Liver (tissue), 9 donors: ENCODE results near the gene HAPLN2. TPM values are rescaled to one million over a fixed set of nuclear protein-coding genes. Genes with fewer than 3 reads are reported as not detected.

ENCODE experiments used
- DNase-seq: peaks from one replicate; pipeline ENCODE4 v3.0.0-alpha.2; 2017; ENCODE audit warnings: low spot score
- H3K27ac ChIP-seq, 2 donors: one replicate each; pipeline ENCODE4 v1.7.0; 2013; ENCODE audit warnings: inconsistent platforms in 2 of 2, low read length in 2 of 2, control low read depth in 1 of 2, low read depth in 1 of 2, mild to moderate bottlenecking in 1 of 2
- H3K27me3 ChIP-seq, 4 donors: one replicate each; pipeline versions ENCODE4 v1.6.1 to v1.7.0; 2013; ENCODE audit warnings: low read length in 3 of 4, inconsistent platforms in 1 of 4, mild to moderate bottlenecking in 1 of 4, moderate library complexity in 1 of 4; ENCODE audit not compliant: control insufficient read depth in 4 of 4, insufficient read depth in 4 of 4
- H3K36me3 ChIP-seq, 4 donors: one replicate each; pipeline versions ENCODE4 v1.6.1 to v1.7.0; 2013; ENCODE audit warnings: low read length in 3 of 4, mild to moderate bottlenecking in 3 of 4, low read depth in 1 of 4, moderate library complexity in 1 of 4; ENCODE audit not compliant: control insufficient read depth in 4 of 4, insufficient read depth in 3 of 4
- H3K4me1 ChIP-seq, 4 donors: one replicate each; pipeline versions ENCODE4 v1.6.1 to v1.7.0; 2013; ENCODE audit warnings: low read length in 3 of 4, mild to moderate bottlenecking in 3 of 4, moderate library complexity in 1 of 4; ENCODE audit not compliant: control insufficient read depth in 4 of 4, insufficient read depth in 4 of 4
- H3K4me3 ChIP-seq, 3 donors: one replicate each; pipeline versions ENCODE4 v1.6.1 to v1.7.0; 2013; ENCODE audit warnings: low read length in 3 of 3, control low read depth in 1 of 3, low read depth in 1 of 3, mild to moderate bottlenecking in 1 of 3
- H3K9ac ChIP-seq, 2 donors: one replicate each; pipeline ENCODE4 v1.7.0; 2013; ENCODE audit warnings: low read length in 2 of 2, mild to moderate bottlenecking in 2 of 2, moderate library complexity in 2 of 2, control low read depth in 1 of 2, low read depth in 1 of 2
- H3K9me3 ChIP-seq, 4 donors: one replicate each; pipeline versions ENCODE4 v1.6.1 to v1.7.0; 2013; ENCODE audit warnings: low read length in 3 of 4; ENCODE audit not compliant: control insufficient read depth in 4 of 4
- ATF3 ChIP-seq: IDR thresholded peaks from 2 replicates; pipeline ENCODE4 v1.6.1; 2016; ENCODE audit warnings: antibody characterized with exemption
- EGR1 ChIP-seq, 2 donors: IDR thresholded peaks; 2 replicates each; pipeline ENCODE4 v1.6.1; 2016 to 2018; ENCODE audit warnings: antibody characterized with exemption in 2 of 2, low read depth in 2 of 2
- FOXA1 ChIP-seq: IDR thresholded peaks from 2 replicates; pipeline ENCODE4 v1.6.1; 2016; ENCODE audit warnings: antibody characterized with exemption
- FOXA2 ChIP-seq: IDR thresholded peaks from 2 replicates; pipeline ENCODE4 v1.6.1; 2016; ENCODE audit warnings: antibody characterized with exemption
- GABPA ChIP-seq, 2 donors: IDR thresholded peaks in 1 of 2; conservative IDR thresholded peaks in 1 of 2; 2 replicates each; pipeline ENCODE4 v1.6.1; 2016; ENCODE audit warnings: antibody characterized with exemption in 2 of 2, mild to moderate bottlenecking in 1 of 2, moderate library complexity in 1 of 2
- HNF4A ChIP-seq, 2 donors: conservative IDR thresholded peaks; 2 replicates each; pipeline ENCODE4 v1.6.1; 2016; ENCODE audit warnings: antibody characterized with exemption in 2 of 2, mild to moderate bottlenecking in 2 of 2
- HNF4G ChIP-seq: IDR thresholded peaks from 2 replicates; pipeline ENCODE4 v1.6.1; 2016; ENCODE audit warnings: antibody characterized with exemption
- JUND ChIP-seq, 2 donors: IDR thresholded peaks; 2 replicates each; pipeline ENCODE4 v1.6.1; 2016; ENCODE audit warnings: antibody characterized with exemption in 2 of 2
- NR2F2 ChIP-seq: IDR thresholded peaks from 2 replicates; pipeline ENCODE4 v1.6.1; 2016; ENCODE audit warnings: antibody characterized with exemption
- RAD21 ChIP-seq, 2 donors: IDR thresholded peaks; 2 replicates each; pipeline ENCODE4 v1.6.1; 2016; ENCODE audit warnings: antibody characterized with exemption in 2 of 2, mild to moderate bottlenecking in 2 of 2
- RXRA ChIP-seq, 2 donors: IDR thresholded peaks; 2 replicates each; pipeline ENCODE4 v1.6.1; 2017 to 2018; ENCODE audit warnings: antibody characterized with exemption in 2 of 2, mild to moderate bottlenecking in 1 of 2
- SP1 ChIP-seq: IDR thresholded peaks from 2 replicates; pipeline ENCODE4 v1.6.1; 2018; ENCODE audit warnings: antibody characterized with exemption, mild to moderate bottlenecking
- TAF1 ChIP-seq: conservative IDR thresholded peaks from 2 replicates; pipeline ENCODE4 v1.6.1; 2016; ENCODE audit warnings: antibody characterized with exemption, mild to moderate bottlenecking
- YY1 ChIP-seq: IDR thresholded peaks from 2 replicates; pipeline ENCODE4 v1.6.1; 2016; ENCODE audit warnings: antibody characterized with exemption, mild to moderate bottlenecking
- WGBS: extraction: QIAGEN DNeasy Blood & Tissue Kit; methylation state at CpG from one replicate; pipeline ENCODE4 v1.1.7; 2013; 5-methylcytosine and 5-hydroxymethylcytosine counted together
- polyA plus RNA-seq, 2 donors: library from polyadenylated mRNA; stranded (reverse) in 1 of 2; unstranded in 1 of 2; fragments of 200-250 nt in 1 of 2; fragments of >200 nt in 1 of 2; fragmentation: Nextera tagmentation in 1 of 2; extraction: Ambion mirVana in 1 of 2; gene quantifications; one replicate each; pipeline versions ENCODE4 v1.2.1 to v1.2.3, GENCODE V29; 2013 to 2015
- total RNA-seq, 2 donors: library from RNA; depleted of rRNA; stranded (reverse); fragments of >200 nt; gene quantifications; one replicate each; pipeline ENCODE4 v1.2.3, GENCODE V29; 2014
- TF ChIP-seq, protein P1 (sequence below): fragments of 150-350 bp; IDR thresholded peaks from 2 replicates; pipeline ENCODE4 v1.5.1; 2017; ENCODE audit warnings: improper control_type of control experiment, low read depth, low read length; ENCODE audit not compliant: missing input control
- TF ChIP-seq, protein P2 (sequence below): IDR thresholded peaks from 2 replicates; pipeline ENCODE4 v1.6.1; 2016; ENCODE audit warnings: antibody characterized with exemption
- TF ChIP-seq, protein P3 (sequence below): IDR thresholded peaks from 2 replicates; pipeline ENCODE4 v1.6.1; 2016; ENCODE audit warnings: antibody characterized with exemption
- TF ChIP-seq, protein P4 (sequence below): IDR thresholded peaks from 2 replicates; pipeline ENCODE4 v1.6.1; 2016; ENCODE audit warnings: antibody characterized with exemption, mild to moderate bottlenecking
- donor health status: healthy.
- donor health status: healthy.
- donor health status: healthy.
- donor health status: healthy.
- donor health status: healthy.

Gene HAPLN2
- total and polyA plus RNA-seq, 4 donors = 0.03 to 0.08 TPM; not detected in 2

DNA sequence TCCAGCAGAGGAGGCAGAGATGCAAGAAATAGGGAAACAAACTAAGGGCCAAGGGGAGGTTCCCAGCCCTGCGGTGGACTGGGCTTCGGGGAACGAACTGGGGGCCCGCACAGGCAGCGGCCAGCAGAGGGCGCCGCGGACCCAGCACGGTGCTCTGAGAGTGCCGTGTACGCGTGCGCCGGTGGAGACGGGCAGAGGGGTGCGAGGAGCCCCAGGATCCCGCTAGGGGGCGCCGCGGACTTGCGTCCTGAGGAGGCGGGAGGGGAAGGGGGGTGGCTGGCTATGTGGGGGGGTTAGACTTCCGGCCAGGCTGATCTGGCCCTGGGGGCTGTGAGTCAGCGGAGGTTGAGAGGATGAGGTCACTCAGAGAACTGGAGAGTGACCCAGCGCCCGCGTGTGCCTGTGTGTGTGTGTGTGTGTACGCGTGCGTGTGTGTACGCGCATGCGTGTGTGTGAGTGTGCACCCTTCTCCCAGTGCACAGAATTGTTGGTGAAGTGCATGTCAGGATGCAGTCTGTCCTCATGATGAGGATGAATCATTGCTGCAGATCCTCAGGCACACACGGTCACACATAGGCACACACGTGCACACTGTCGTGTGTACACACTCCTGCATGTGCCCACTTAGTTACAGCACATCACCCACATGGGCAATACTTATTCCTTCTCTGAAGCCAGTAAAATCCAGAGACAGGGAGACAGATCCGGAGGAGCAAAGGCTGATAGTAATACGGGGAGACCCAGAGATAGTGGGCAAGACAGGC, 41.0 kb downstream of the HAPLN2 start:
- H3K27me3 ChIP-seq = peaks cover 0 to 6% (median 3%) of the 10 kb centered on the region in 4 donors
- peak; percentile 90 for DNase-seq
- H3K27ac ChIP-seq = peak overlapping the region; percentile 22 to 49
- H3K9me3 ChIP-seq = no peaks in the 10 kb centered on the region
- no peaks in the 10 kb centered on the region for H3K36me3 ChIP-seq
- no peak overlapping the region for H3K9ac ChIP-seq
- H3K4me3 ChIP-seq = no peak overlapping the region
- peaks cover 0 to 31% (median 19%) of the 10 kb centered on the region in 4 donors for H3K4me1 ChIP-seq
- 20% methylated on average over 38 of the region's 38 CpGs for WGBS
- TF ChIP-seq SP1 = peak; percentile 29
- peak; percentile 8 to 20 for TF ChIP-seq RXRA (IDR thresholded peaks at IDR 0.05)
- TF ChIP-seq, protein P1, sequence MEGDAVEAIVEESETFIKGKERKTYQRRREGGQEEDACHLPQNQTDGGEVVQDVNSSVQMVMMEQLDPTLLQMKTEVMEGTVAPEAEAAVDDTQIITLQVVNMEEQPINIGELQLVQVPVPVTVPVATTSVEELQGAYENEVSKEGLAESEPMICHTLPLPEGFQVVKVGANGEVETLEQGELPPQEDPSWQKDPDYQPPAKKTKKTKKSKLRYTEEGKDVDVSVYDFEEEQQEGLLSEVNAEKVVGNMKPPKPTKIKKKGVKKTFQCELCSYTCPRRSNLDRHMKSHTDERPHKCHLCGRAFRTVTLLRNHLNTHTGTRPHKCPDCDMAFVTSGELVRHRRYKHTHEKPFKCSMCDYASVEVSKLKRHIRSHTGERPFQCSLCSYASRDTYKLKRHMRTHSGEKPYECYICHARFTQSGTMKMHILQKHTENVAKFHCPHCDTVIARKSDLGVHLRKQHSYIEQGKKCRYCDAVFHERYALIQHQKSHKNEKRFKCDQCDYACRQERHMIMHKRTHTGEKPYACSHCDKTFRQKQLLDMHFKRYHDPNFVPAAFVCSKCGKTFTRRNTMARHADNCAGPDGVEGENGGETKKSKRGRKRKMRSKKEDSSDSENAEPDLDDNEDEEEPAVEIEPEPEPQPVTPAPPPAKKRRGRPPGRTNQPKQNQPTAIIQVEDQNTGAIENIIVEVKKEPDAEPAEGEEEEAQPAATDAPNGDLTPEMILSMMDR = peak; percentile 95
- TF ChIP-seq TAF1 = no peak
- TF ChIP-seq HNF4A (conservative IDR thresholded peaks at IDR 0.05) = no peak
- TF ChIP-seq NR2F2 = no peak
- no peak for TF ChIP-seq FOXA2
- TF ChIP-seq, protein P2, sequence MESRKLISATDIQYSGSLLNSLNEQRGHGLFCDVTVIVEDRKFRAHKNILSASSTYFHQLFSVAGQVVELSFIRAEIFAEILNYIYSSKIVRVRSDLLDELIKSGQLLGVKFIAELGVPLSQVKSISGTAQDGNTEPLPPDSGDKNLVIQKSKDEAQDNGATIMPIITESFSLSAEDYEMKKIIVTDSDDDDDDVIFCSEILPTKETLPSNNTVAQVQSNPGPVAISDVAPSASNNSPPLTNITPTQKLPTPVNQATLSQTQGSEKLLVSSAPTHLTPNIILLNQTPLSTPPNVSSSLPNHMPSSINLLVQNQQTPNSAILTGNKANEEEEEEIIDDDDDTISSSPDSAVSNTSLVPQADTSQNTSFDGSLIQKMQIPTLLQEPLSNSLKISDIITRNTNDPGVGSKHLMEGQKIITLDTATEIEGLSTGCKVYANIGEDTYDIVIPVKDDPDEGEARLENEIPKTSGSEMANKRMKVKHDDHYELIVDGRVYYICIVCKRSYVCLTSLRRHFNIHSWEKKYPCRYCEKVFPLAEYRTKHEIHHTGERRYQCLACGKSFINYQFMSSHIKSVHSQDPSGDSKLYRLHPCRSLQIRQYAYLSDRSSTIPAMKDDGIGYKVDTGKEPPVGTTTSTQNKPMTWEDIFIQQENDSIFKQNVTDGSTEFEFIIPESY = no peak
- peak; percentile 22 to 91 for TF ChIP-seq JUND (IDR thresholded peaks at IDR 0.05)
- TF ChIP-seq GABPA (IDR thresholded peaks at IDR 0.05 in 1 of 2, conservative IDR thresholded peaks at IDR 0.05 in 1 of 2) = peak in 1 of 2 donors; percentile 60
- TF ChIP-seq RAD21 (IDR thresholded peaks at IDR 0.05) = peak; percentile 87 to 89

- TF ChIP-seq YY1 = no peak
- TF ChIP-seq NR2F2 = no peak
- no peak for TF ChIP-seq ATF3
- no peak for TF ChIP-seq FOXA1
- no peak for TF ChIP-seq HNF4G
- no peak for TF ChIP-seq JUND (IDR thresholded peaks at IDR 0.05)
- no peak for TF ChIP-seq SP1
- TF ChIP-seq, protein P1 = no peak
- TF ChIP-seq GABPA (IDR thresholded peaks at IDR 0.05 in 1 of 2, conservative IDR thresholded peaks at IDR 0.05 in 1 of 2) = no peak
- no peak for TF ChIP-seq HNF4A (conservative IDR thresholded peaks at IDR 0.05)
- TF ChIP-seq, protein P3, sequence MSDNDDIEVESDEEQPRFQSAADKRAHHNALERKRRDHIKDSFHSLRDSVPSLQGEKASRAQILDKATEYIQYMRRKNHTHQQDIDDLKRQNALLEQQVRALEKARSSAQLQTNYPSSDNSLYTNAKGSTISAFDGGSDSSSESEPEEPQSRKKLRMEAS = no peak
- no peak for TF ChIP-seq RAD21 (IDR thresholded peaks at IDR 0.05)
- TF ChIP-seq, protein P2 = no peak
- TF ChIP-seq, protein P4, sequence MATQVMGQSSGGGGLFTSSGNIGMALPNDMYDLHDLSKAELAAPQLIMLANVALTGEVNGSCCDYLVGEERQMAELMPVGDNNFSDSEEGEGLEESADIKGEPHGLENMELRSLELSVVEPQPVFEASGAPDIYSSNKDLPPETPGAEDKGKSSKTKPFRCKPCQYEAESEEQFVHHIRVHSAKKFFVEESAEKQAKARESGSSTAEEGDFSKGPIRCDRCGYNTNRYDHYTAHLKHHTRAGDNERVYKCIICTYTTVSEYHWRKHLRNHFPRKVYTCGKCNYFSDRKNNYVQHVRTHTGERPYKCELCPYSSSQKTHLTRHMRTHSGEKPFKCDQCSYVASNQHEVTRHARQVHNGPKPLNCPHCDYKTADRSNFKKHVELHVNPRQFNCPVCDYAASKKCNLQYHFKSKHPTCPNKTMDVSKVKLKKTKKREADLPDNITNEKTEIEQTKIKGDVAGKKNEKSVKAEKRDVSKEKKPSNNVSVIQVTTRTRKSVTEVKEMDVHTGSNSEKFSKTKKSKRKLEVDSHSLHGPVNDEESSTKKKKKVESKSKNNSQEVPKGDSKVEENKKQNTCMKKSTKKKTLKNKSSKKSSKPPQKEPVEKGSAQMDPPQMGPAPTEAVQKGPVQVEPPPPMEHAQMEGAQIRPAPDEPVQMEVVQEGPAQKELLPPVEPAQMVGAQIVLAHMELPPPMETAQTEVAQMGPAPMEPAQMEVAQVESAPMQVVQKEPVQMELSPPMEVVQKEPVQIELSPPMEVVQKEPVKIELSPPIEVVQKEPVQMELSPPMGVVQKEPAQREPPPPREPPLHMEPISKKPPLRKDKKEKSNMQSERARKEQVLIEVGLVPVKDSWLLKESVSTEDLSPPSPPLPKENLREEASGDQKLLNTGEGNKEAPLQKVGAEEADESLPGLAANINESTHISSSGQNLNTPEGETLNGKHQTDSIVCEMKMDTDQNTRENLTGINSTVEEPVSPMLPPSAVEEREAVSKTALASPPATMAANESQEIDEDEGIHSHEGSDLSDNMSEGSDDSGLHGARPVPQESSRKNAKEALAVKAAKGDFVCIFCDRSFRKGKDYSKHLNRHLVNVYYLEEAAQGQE = no peak
- no peak for TF ChIP-seq FOXA2
- TF ChIP-seq EGR1 (IDR thresholded peaks at IDR 0.05; ENCODE audit: low read depth in 2 of 2) = no peak
- no peak for TF ChIP-seq RXRA (IDR thresholded peaks at IDR 0.05)
- Histone ChIP-seq H3K36me3 (no peaks in the 10 kb centered on the region), H3K27me3 (peaks cover 0 to 6% (median 4%) of the 10 kb centered on the region in 4 donors), H3K4me3 (no peak overlapping the region), H3K27ac (peak overlapping the region; percentile 22 to 49), H3K4me1 (peaks cover 0 to 31% (median 19%) of the 10 kb centered on the region in 4 donors), H3K9me3 (no peaks in the 10 kb centered on the region), H3K9ac (no peak overlapping the region)
- no peak for DNase-seq
- WGBS = 72% methylated on average over 2 of the region's 2 CpGs
Measured at GRCh38 chr1:156660752-156661112, 41.5 kb downstream of the HAPLN2 start.
